Measurements from ENCODE around the gene TEX13A. TPM values are rescaled to one million over a fixed set of nuclear protein-coding genes. Genes with fewer than 3 reads are reported as not detected.

Gene TEX13A
- polyA plus RNA-seq, 2 of the 4 experiments (the other 2 are of a cell fraction), result not detected

DNA sequence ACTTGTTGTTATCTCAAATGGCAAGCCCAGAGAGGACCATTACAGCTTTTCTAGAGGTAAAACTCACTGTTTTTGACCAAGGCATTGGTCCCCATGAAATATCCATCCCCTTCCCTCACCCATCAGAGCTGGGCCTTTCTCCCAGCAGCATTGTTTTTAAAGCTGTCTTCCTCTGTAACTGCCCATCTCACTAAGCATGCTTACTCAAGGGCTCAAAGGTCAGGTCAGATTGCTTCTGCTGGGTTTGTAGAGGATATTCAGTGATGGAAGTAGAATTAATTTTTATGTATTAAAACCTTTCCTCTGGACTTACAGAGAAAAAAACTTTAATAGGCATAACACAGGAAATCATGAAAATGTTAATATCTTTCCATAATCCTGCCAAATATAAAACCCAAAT is 11.1 kb downstream of the TEX13A start:
- Histone ChIP-seq H3K4me2 (no peak overlapping the region), H3K4me3 (no peak overlapping the region), H3K4me1 (no peaks in the 10 kb centered on the region), H3K27ac (no peak overlapping the region), H3K9me3 (no peaks in the 10 kb centered on the region)
- FAIRE-seq (no peak), DNase-seq (ENCODE audit: low read depth in 1 of 2, low spot score in 1 of 2) (no peak), ATAC-seq (no peak)
- TF ChIP-seq CHD4 (IDR thresholded peaks at IDR 0.05; ENCODE audit: borderline replicate concordance), result no peak
- no peak for TF ChIP-seq NR3C1 (IDR thresholded peaks at IDR 0.05)
- TF ChIP-seq GATA3 (IDR thresholded peaks at IDR 0.05; ENCODE audit: borderline replicate concordance), result no peak
- no peak for TF ChIP-seq EP300 (IDR thresholded peaks at IDR 0.05)
- no peak for TF ChIP-seq JUNB (IDR thresholded peaks at IDR 0.05)
- TF ChIP-seq MAFK (IDR thresholded peaks at IDR 0.05; ENCODE audit: partially characterized antibody), result no peak
- TF ChIP-seq MAZ (IDR thresholded peaks at IDR 0.05; ENCODE audit: borderline replicate concordance, low read depth, low read length), result no peak
- TF ChIP-seq KDM5A (IDR thresholded peaks at IDR 0.05), result no peak
- no peak for TF ChIP-seq PHF8 (IDR thresholded peaks at IDR 0.05; ENCODE audit: borderline replicate concordance, low read depth)
- no peak for TF ChIP-seq REST (IDR thresholded peaks at IDR 0.05)
- TF ChIP-seq ZNF302 (CRISPR knock-in tag; IDR thresholded peaks at IDR 0.05), result no peak
- TF ChIP-seq NFE2L2 (conservative IDR thresholded peaks at IDR 0.05; ENCODE audit: low read length), result no peak
- POLR2A ChIA-PET, result no interaction called here
- CTCF ChIA-PET, result interaction anchor here (1.1 kb wide), 1 partner anchor 19 kb away, joined by 3 read pairs; no protein-coding TSS in a partner anchor

DNA sequence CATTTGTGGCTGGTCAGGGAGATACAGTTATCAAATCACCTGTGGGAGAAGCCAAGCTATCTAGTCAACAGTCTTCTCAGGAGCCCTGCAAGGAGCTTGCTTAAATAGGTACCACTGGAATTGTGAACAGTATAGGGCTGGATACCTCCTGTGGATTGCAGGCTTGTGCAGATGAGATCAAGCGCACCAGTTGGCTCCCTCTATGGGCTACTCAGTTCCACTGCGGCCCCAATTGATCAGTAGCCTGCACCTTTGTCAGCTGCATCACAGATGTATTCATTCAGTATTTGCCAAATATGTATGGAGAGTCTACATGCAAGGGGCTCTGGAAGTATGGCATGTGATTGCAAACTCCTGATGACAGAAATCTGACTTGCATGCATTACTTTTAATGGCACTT is 28.6 kb downstream of the TEX13A start:
- Histone ChIP-seq H3K9me3 (no peaks in the 10 kb centered on the region), H3K27ac (no peak overlapping the region), H3K4me1 (no peaks in the 10 kb centered on the region), H3K4me3 (no peak overlapping the region), H3K4me2 (no peak overlapping the region)
- ChIA-PET POLR2A (no interaction called here), CTCF (interaction anchor here (0.6 kb wide), 1 partner anchor 1453 kb away, joined by 3 read pairs; no protein-coding TSS in a partner anchor)
- TF ChIP-seq SMC3 (IDR thresholded peaks at IDR 0.05) (no peak), JUNB (IDR thresholded peaks at IDR 0.05) (no peak), MAX (IDR thresholded peaks at IDR 0.05) (no peak), RNF2 (IDR thresholded peaks at IDR 0.05; ENCODE audit: borderline replicate concordance, low read depth) (no peak), EHF (CRISPR knock-in tag; IDR thresholded peaks at IDR 0.05) (no peak), ZC3H11A (IDR thresholded peaks at IDR 0.05) (no peak), FOXS1 (CRISPR knock-in tag; IDR thresholded peaks at IDR 0.05) (no peak)
- TF ChIP-seq, protein P1, sequence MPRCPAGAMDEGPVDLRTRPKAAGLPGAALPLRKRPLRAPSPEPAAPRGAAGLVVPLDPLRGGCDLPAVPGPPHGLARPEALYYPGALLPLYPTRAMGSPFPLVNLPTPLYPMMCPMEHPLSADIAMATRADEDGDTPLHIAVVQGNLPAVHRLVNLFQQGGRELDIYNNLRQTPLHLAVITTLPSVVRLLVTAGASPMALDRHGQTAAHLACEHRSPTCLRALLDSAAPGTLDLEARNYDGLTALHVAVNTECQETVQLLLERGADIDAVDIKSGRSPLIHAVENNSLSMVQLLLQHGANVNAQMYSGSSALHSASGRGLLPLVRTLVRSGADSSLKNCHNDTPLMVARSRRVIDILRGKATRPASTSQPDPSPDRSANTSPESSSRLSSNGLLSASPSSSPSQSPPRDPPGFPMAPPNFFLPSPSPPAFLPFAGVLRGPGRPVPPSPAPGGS (IDR thresholded peaks at IDR 0.05), result no peak
- FAIRE-seq, result peak; percentile 63
- 0% methylated on average over 2 of the region's 2 CpGs for WGBS (ENCODE audit: missing lambda C conversion rate)
- DNase-seq (ENCODE audit: low read depth in 1 of 2, low spot score in 1 of 2), result peak in 1 of 2 experiments; percentile 10
- ATAC-seq, result peak; percentile 77 to 83; a peak in 4 of 6 replicates

DNA sequence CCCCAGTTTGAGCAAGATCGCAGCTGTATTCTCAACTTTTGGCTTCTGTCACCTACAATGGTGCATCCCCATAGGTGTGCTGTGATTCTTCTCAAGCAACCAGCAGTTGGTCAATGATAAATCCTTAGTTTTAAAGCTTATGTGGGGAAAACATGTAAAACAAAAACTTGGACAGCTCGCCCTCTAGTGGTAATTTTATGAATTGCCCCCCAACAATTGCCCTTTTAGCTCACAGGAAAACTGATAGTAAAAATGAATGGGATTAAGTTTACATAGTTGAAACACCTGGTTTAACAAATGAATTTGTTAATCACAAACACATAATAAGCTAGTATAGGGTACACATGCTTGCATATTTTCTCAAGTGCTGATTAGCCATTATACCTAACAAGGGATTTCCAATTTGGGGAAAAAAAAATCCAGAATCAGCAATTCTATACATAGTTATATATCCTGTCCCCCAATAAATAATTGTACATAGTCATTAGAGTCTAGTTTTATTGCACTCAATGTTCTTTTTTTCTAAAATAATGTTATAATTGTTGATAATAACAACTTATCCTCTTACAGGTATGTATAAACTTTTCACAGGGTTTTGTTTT is 30.1 kb downstream of the TEX13A start:
- Histone ChIP-seq H3K4me1 (no peaks in the 10 kb centered on the region), H3K27ac (no peak overlapping the region), H3K4me2 (no peak overlapping the region), H3K4me3 (no peak overlapping the region), H3K9me3 (no peaks in the 10 kb centered on the region)
- 0% methylated on average over 2 of the region's 2 CpGs for WGBS (ENCODE audit: missing lambda C conversion rate)
- ChIA-PET POLR2A (no interaction called here), CTCF (interaction anchor here (0.5 to 1.8 kb wide), 14 partner anchors 12 to 880 kb away, joined by 3 to 6 read pairs (median 3); no protein-coding TSS in a partner anchor)
- ATAC-seq, result peak in 1 of 2 experiments; percentile 33; a peak in 1 of 6 replicates
- DNase-seq (ENCODE audit: low read depth in 1 of 2, low spot score in 1 of 2), result peak in 1 of 2 experiments; percentile 28
- TF ChIP-seq RAD21 (conservative IDR thresholded peaks at IDR 0.05 in 1 of 2, IDR thresholded peaks at IDR 0.05 in 1 of 2), result peak; percentile 35 to 43; a peak in 3 of 5 replicates
- peak; percentile 69 for TF ChIP-seq MAFK (IDR thresholded peaks at IDR 0.05; ENCODE audit: partially characterized antibody)
- TF ChIP-seq, protein P2, sequence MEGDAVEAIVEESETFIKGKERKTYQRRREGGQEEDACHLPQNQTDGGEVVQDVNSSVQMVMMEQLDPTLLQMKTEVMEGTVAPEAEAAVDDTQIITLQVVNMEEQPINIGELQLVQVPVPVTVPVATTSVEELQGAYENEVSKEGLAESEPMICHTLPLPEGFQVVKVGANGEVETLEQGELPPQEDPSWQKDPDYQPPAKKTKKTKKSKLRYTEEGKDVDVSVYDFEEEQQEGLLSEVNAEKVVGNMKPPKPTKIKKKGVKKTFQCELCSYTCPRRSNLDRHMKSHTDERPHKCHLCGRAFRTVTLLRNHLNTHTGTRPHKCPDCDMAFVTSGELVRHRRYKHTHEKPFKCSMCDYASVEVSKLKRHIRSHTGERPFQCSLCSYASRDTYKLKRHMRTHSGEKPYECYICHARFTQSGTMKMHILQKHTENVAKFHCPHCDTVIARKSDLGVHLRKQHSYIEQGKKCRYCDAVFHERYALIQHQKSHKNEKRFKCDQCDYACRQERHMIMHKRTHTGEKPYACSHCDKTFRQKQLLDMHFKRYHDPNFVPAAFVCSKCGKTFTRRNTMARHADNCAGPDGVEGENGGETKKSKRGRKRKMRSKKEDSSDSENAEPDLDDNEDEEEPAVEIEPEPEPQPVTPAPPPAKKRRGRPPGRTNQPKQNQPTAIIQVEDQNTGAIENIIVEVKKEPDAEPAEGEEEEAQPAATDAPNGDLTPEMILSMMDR (IDR thresholded peaks at IDR 0.05), result peak; percentile 55
- no peak for TF ChIP-seq CHD4 (IDR thresholded peaks at IDR 0.05; ENCODE audit: borderline replicate concordance)
- no peak for TF ChIP-seq PBX3 (IDR thresholded peaks at IDR 0.05)
- TF ChIP-seq ZSCAN20 (CRISPR knock-in tag; IDR thresholded peaks at IDR 0.05), result no peak
- no peak for TF ChIP-seq CBX8 (IDR thresholded peaks at IDR 0.05)
- peak; percentile 22; the same call in 1 of the 3 replicates for TF ChIP-seq SMC3 (IDR thresholded peaks at IDR 0.05)
- peak; percentile 97 for FAIRE-seq

All from A549 (cell line).